WI38 (cell line): ENCODE measurements around the gene GPC1.

Experiments
- H3K4me3 ChIP-seq: 2 replicates; pipeline ENCODE4 v1.5.1; 2011; ENCODE audit warnings: low read depth, mild to moderate bottlenecking, control low read depth, low read length
- TF ChIP-seq, protein P1 (sequence below): IDR thresholded peaks from 2 replicates; pipeline ENCODE4 v1.5.1; 2012; ENCODE audit warnings: low read depth, mild to moderate bottlenecking, control low read depth, low read length

Gene GPC1

GRCh38 chr2:240503375-240503774 lies 67.9 kb downstream of the GPC1 start:
- H3K4me3 ChIP-seq: no peak overlapping the region
- TF ChIP-seq, protein P1, sequence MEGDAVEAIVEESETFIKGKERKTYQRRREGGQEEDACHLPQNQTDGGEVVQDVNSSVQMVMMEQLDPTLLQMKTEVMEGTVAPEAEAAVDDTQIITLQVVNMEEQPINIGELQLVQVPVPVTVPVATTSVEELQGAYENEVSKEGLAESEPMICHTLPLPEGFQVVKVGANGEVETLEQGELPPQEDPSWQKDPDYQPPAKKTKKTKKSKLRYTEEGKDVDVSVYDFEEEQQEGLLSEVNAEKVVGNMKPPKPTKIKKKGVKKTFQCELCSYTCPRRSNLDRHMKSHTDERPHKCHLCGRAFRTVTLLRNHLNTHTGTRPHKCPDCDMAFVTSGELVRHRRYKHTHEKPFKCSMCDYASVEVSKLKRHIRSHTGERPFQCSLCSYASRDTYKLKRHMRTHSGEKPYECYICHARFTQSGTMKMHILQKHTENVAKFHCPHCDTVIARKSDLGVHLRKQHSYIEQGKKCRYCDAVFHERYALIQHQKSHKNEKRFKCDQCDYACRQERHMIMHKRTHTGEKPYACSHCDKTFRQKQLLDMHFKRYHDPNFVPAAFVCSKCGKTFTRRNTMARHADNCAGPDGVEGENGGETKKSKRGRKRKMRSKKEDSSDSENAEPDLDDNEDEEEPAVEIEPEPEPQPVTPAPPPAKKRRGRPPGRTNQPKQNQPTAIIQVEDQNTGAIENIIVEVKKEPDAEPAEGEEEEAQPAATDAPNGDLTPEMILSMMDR: no peak

DNA sequence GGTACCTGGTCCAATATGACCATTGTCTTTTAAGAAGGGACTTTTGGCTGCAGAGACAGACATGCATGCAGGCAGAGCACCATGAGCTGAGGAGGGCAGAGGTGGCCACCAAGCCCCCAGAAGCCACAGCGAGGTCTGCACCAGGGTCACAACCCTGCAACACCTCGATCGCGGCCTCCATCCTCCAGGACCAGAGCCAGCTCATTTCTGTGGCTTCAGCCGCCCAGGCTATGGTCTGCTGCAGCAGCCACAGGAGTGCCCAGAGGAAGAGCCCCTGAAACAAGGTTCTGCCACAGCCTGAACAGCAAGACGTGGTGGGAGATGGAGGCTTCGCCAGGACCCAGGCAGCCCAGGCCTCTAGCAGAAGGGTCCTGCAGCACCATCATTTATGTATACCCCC lies 68.4 kb downstream of the GPC1 start:
- no peak overlapping the region for H3K4me3 ChIP-seq
- TF ChIP-seq, protein P1: no peak

DNA sequence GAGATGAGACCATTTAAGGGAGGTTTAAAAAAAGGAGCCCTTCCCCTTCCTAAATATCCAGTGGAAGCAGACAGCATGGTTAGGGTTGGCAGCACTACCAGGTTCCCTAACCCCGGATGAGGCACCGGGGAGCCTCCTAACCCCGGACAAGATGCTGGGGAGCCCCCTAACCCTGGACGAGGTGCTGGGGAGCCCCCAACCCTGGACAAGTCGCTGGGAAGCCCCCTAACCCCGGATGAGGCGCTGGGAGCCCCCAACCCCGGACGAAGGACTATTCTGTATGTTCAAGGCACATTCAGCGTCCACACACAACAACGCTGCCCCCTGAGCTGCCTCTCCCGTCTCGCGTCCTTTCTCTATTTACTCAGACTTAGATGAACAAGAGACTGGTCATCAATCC lies 70.4 kb downstream of the GPC1 start:
- no peak overlapping the region for H3K4me3 ChIP-seq
- TF ChIP-seq, protein P1: no peak

- no peak overlapping the region for H3K4me3 ChIP-seq
- TF ChIP-seq, protein P1: no peak
Observed at GRCh38 chr2:240506406-240507059, 71.1 kb downstream of the GPC1 start.

DNA sequence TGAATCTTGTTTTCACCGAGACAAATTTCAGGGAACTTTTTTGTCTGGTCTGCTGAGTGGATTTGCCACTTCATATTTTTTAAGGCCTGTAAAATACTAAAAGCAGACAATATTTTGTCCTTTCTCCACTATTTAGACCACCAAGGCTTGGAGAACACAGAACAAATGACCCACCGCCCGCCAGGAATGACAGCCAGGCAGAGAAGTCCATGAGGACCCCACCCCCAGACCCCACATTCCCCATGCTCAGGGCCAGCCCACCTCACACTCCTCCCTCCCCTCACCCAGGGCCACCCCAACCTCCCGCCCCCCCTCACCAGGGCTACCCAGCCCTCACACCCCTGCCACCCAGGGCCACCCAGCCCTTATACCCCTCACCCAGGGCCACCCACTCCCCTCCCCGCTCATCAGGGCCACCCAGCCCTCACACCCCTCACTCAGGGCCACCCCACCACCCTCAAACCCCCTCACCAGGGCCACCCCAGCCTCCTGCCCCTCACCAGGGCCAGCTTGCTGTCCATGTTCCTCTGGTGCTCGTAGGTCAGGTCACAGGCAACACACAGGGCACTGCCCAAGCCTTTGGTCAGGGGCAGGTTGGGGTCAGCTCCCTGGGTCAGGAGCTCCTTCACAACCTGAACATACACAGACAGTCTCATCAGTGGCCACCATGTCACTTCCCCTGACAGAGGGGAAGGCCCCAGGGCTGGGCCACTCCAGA lies 71.8 kb downstream of the GPC1 start:
- H3K4me3 ChIP-seq: no peak overlapping the region
- TF ChIP-seq, protein P1: no peak

- TF ChIP-seq, protein P1: no peak
- H3K4me3 ChIP-seq: no peak overlapping the region
Observed at GRCh38 chr2:240507778-240508251, 72.4 kb downstream of the GPC1 start.
